ENCODE data around the gene ANKRD12. TPM values are rescaled to one million over a fixed set of nuclear protein-coding genes. Genes with fewer than 3 reads are reported as not detected.

Gene ANKRD12
- total RNA-seq, 1 experiment from 2014 or later, result 23.5 TPM

DNA sequence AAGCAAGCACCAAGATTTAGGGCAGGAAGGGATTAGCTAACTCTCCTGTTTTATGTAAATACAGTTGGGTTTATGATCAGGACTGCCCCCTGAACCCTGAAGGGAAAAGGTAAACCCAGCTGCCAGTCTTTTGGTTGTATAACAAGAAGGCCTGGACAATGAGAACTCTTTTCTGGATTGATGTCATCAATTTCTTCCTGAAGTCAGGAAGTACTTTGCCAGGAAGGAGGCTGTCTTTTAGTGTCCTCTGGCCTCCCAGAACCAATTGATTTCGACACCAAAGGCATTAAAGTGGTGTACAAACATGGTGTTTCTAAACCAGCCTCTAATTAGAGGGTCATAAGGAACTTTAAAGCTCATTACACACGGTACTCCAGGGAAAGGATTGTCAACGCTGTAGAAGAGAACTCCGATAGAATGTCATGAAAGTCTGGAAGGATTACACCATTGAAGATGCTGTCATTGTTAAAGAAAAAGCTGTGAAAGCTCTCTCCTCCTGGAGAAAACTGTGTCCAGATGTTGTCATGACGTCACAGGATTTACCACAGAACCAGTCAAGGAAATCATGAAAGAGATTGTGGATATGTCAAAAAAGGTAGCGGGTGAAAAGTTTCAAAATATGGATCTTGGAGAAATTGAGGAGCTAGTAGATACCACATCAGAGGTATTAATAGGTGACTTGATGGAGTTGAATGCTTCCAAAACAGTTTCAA lies 78.8 kb downstream of the ANKRD12 start:
- POLR2A ChIA-PET, result no interaction called here
- Histone ChIP-seq H3K4me1 (ENCODE audit: control insufficient read depth in 1 of 2, insufficient read depth in 2 of 2, low read length in 2 of 2) (no peaks in the 10 kb centered on the region), H3K79me2 (ENCODE audit: insufficient read depth, low read length) (no peaks in the 10 kb centered on the region), H3K27ac (ENCODE audit: low read depth, low read length) (no peak overlapping the region), H3K36me3 (ENCODE audit: control insufficient read depth in 1 of 2, insufficient read depth in 2 of 2, low read length in 2 of 2) (peaks cover 4 to 7% of the 10 kb centered on the region in 2 experiments; a peak in 2 of 4 replicates), H3K4me3 (replicated peaks in 1 of 2; ENCODE audit: low read depth in 1 of 2, low read length in 2 of 2) (no peak overlapping the region), H2AFZ (ENCODE audit: low read depth, low read length, poor library complexity, severe bottlenecking) (no peak overlapping the region), H3K27me3 (ENCODE audit: insufficient read depth, low read length) (no peaks in the 10 kb centered on the region), H4K20me1 (ENCODE audit: insufficient read depth) (0 out of 2 replicates have a peak, but pooled peaks cover 6% of the 10 kb centered on the region), H3K9me3 (ENCODE audit: control insufficient read depth in 1 of 2, insufficient read depth in 1 of 2, low read depth in 1 of 2, low read length in 2 of 2) (no peaks in the 10 kb centered on the region), H3K4me2 (ENCODE audit: low read length) (no peak overlapping the region), H3K9me2 (ENCODE audit: insufficient read depth) (no peaks in the 10 kb centered on the region), H3K9ac (ENCODE audit: low read length) (no peak overlapping the region)
- ATAC-seq (no peak), DNase-seq (ENCODE audit: low read depth, low spot score) (no peak)
- intact Hi-C loops (cut with micrococcal nuclease), result no loop called here
- RAD21 ChIA-PET (ENCODE audit: low non-redundant PET in 1 of 2, low total read pairs in 2 of 2, uncharacterized antibody in 2 of 2, unreplicated experiment in 2 of 2), result no interaction called here
- TF ChIP-seq, protein P1, sequence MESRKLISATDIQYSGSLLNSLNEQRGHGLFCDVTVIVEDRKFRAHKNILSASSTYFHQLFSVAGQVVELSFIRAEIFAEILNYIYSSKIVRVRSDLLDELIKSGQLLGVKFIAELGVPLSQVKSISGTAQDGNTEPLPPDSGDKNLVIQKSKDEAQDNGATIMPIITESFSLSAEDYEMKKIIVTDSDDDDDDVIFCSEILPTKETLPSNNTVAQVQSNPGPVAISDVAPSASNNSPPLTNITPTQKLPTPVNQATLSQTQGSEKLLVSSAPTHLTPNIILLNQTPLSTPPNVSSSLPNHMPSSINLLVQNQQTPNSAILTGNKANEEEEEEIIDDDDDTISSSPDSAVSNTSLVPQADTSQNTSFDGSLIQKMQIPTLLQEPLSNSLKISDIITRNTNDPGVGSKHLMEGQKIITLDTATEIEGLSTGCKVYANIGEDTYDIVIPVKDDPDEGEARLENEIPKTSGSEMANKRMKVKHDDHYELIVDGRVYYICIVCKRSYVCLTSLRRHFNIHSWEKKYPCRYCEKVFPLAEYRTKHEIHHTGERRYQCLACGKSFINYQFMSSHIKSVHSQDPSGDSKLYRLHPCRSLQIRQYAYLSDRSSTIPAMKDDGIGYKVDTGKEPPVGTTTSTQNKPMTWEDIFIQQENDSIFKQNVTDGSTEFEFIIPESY (IDR thresholded peaks at IDR 0.05; ENCODE audit: extremely low read depth, insufficient replicate concordance, low read length), result no peak
- TF ChIP-seq, protein P2, sequence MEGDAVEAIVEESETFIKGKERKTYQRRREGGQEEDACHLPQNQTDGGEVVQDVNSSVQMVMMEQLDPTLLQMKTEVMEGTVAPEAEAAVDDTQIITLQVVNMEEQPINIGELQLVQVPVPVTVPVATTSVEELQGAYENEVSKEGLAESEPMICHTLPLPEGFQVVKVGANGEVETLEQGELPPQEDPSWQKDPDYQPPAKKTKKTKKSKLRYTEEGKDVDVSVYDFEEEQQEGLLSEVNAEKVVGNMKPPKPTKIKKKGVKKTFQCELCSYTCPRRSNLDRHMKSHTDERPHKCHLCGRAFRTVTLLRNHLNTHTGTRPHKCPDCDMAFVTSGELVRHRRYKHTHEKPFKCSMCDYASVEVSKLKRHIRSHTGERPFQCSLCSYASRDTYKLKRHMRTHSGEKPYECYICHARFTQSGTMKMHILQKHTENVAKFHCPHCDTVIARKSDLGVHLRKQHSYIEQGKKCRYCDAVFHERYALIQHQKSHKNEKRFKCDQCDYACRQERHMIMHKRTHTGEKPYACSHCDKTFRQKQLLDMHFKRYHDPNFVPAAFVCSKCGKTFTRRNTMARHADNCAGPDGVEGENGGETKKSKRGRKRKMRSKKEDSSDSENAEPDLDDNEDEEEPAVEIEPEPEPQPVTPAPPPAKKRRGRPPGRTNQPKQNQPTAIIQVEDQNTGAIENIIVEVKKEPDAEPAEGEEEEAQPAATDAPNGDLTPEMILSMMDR (IDR thresholded peaks at IDR 0.05 in 2 of 3, conservative IDR thresholded peaks at IDR 0.05 in 1 of 3; ENCODE audit: borderline replicate concordance in 1 of 3, insufficient read depth in 1 of 3, low read depth in 2 of 3, low read length in 2 of 3), result no peak
- TF ChIP-seq ELF1 (IDR thresholded peaks at IDR 0.05; ENCODE audit: borderline replicate concordance, low read depth) (no peak), ZFX (IDR thresholded peaks at IDR 0.05) (no peak), EGR1 (IDR thresholded peaks at IDR 0.05; ENCODE audit: low read depth) (no peak), EZH2 (IDR thresholded peaks at IDR 0.05) (no peak), SP1 (IDR thresholded peaks at IDR 0.05; ENCODE audit: low read depth) (no peak), FOSL1 (IDR thresholded peaks at IDR 0.05; ENCODE audit: low read depth) (no peak), SIN3A (IDR thresholded peaks at IDR 0.05; ENCODE audit: low read depth) (no peak), POLR2A (IDR thresholded peaks at IDR 0.05; ENCODE audit: borderline replicate concordance, extremely low read depth, insufficient read depth, insufficient read length) (no peak), YY1 (IDR thresholded peaks at IDR 0.05; ENCODE audit: extremely low read depth, insufficient replicate concordance, low read depth, low read length) (no peak), SRF (IDR thresholded peaks at IDR 0.05; ENCODE audit: low read depth) (no peak)
- TF ChIP-seq, protein P3, sequence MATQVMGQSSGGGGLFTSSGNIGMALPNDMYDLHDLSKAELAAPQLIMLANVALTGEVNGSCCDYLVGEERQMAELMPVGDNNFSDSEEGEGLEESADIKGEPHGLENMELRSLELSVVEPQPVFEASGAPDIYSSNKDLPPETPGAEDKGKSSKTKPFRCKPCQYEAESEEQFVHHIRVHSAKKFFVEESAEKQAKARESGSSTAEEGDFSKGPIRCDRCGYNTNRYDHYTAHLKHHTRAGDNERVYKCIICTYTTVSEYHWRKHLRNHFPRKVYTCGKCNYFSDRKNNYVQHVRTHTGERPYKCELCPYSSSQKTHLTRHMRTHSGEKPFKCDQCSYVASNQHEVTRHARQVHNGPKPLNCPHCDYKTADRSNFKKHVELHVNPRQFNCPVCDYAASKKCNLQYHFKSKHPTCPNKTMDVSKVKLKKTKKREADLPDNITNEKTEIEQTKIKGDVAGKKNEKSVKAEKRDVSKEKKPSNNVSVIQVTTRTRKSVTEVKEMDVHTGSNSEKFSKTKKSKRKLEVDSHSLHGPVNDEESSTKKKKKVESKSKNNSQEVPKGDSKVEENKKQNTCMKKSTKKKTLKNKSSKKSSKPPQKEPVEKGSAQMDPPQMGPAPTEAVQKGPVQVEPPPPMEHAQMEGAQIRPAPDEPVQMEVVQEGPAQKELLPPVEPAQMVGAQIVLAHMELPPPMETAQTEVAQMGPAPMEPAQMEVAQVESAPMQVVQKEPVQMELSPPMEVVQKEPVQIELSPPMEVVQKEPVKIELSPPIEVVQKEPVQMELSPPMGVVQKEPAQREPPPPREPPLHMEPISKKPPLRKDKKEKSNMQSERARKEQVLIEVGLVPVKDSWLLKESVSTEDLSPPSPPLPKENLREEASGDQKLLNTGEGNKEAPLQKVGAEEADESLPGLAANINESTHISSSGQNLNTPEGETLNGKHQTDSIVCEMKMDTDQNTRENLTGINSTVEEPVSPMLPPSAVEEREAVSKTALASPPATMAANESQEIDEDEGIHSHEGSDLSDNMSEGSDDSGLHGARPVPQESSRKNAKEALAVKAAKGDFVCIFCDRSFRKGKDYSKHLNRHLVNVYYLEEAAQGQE (IDR thresholded peaks at IDR 0.05; ENCODE audit: low read depth), result no peak
- no TSS peak for BruUV-seq (replicated peaks)
- CTCF ChIA-PET, result no interaction called here
